ENCODE measurements around the gene CETN2.

- TF ChIP-seq CTCF (IDR thresholded peaks at IDR 0.05; ENCODE audit: low read length), result no peak
- TF ChIP-seq EZH2 (IDR thresholded peaks at IDR 0.05; ENCODE audit: borderline replicate concordance, low read length), result no peak
Measured at GRCh38 chrX:152832520-152832919, 2.0 kb upstream of the CETN2 start.

Data from OCI-LY1 (cell line).